CD8-positive, alpha-beta memory T cell (primary cell): ENCODE measurements around the gene ZBTB16. TPM values are rescaled to one million over a fixed set of nuclear protein-coding genes. Genes with fewer than 3 reads are reported as not detected.

ENCODE experiments used
- CTCF ChIA-PET: fragments of 350-600 bp; sonication (Branson Sonifier 250); formaldehyde crosslinking; loops from one replicate; lab custom pipeline; 2021; ENCODE audit warnings: antibody characterized with exemption; lab: Charles Lee
- POLR2A ChIA-PET: fragments of 350-600 bp; sonication (Branson Sonifier 250); formaldehyde crosslinking; loops from one replicate; lab custom pipeline; 2021; ENCODE audit warnings: antibody characterized with exemption; lab: Charles Lee
- DNase-seq, 5 donors: peaks; one replicate each; pipeline versions ENCODE4 v3.0.0 to v3.0.0-alpha.2; 2020 to 2022; ENCODE audit warnings: mixed read lengths in 1 of 5
- H3K27ac ChIP-seq: one replicate; pipeline ENCODE4 v1.7.0; 2013; ENCODE audit warnings: low read depth, mild to moderate bottlenecking, low read length, moderate library complexity
- H3K27me3 ChIP-seq: 2 replicates; pipeline ENCODE4 v1.7.0; 2013; ENCODE audit warnings: low read length, mild to moderate bottlenecking; ENCODE audit not compliant: insufficient read depth, poor library complexity, severe bottlenecking
- H3K36me3 ChIP-seq: 2 replicates; pipeline ENCODE4 v1.7.0; 2013; ENCODE audit warnings: mild to moderate bottlenecking, low read length, moderate library complexity; ENCODE audit not compliant: insufficient read depth
- H3K4me1 ChIP-seq: 2 replicates; pipeline ENCODE4 v1.7.0; 2013; ENCODE audit warnings: mild to moderate bottlenecking, low read length, moderate library complexity; ENCODE audit not compliant: insufficient read depth
- H3K4me3 ChIP-seq: 2 replicates; pipeline ENCODE4 v1.7.0; 2013; ENCODE audit warnings: mild to moderate bottlenecking, low read length
- H3K9me3 ChIP-seq: 2 replicates; pipeline ENCODE4 v1.7.0; 2013; ENCODE audit warnings: mild to moderate bottlenecking, low read length
- H3K27ac Mint-ChIP-seq, 8 donors: one replicate each; pipeline ENCODE4 v1.8.0; 2020 to 2021; ENCODE audit warnings: mixed read lengths in 8 of 8, mild to moderate bottlenecking in 6 of 8, inconsistent platforms in 3 of 8, moderate library complexity in 3 of 8
- H3K27me3 Mint-ChIP-seq, 2 donors: one replicate each; pipeline ENCODE4 v1.8.0; 2020 to 2021; ENCODE audit warnings: mixed read lengths in 2 of 2, mild to moderate bottlenecking in 1 of 2, moderate library complexity in 1 of 2
- H3K36me3 Mint-ChIP-seq, 3 donors: one replicate each; pipeline ENCODE4 v1.8.0; 2020 to 2021; ENCODE audit warnings: mixed read lengths in 3 of 3, inconsistent platforms in 1 of 3, mild to moderate bottlenecking in 1 of 3
- H3K4me1 Mint-ChIP-seq, 3 donors: one replicate each; pipeline ENCODE4 v1.8.0; 2020 to 2021; ENCODE audit warnings: mixed read lengths in 3 of 3, inconsistent platforms in 1 of 3, mild to moderate bottlenecking in 1 of 3
- H3K4me3 Mint-ChIP-seq, 7 donors: one replicate each; pipeline ENCODE4 v1.8.0; 2020 to 2021; ENCODE audit warnings: mixed read lengths in 7 of 7, mild to moderate bottlenecking in 6 of 7, moderate library complexity in 4 of 7, inconsistent platforms in 2 of 7
- H3K9me3 Mint-ChIP-seq, 5 donors: one replicate each; pipeline ENCODE4 v1.8.0; 2020 to 2022; ENCODE audit warnings: mixed read lengths in 5 of 5, mild to moderate bottlenecking in 3 of 5, moderate library complexity in 2 of 5, inconsistent platforms in 1 of 5
- polyA plus RNA-seq: library from polyadenylated mRNA; unstranded; fragments of 300-500 nt; fragmentation: Illumina TruSeq; gene quantifications from one replicate; pipeline ENCODE4 v1.2.3, GENCODE V29; 2021
- total RNA-seq, 2 experiments: library from RNA; stranded (reverse); gene quantifications; one replicate each; pipeline ENCODE4 v1.2.3, GENCODE V29; 2021

Gene ZBTB16
- total and polyA plus RNA-seq, 3 experiments from 2014 or later: 2.1 to 71.9 (median 2.2) TPM

- H3K27me3 ChIP-seq: no peaks in the 10 kb centered on the region
- DNase-seq: no peak
- H3K36me3 ChIP-seq: no peaks in the 10 kb centered on the region
- CTCF ChIA-PET: interaction anchor here (0.9 kb wide), 1 partner anchor 132 kb away, joined by 3 read pairs; no protein-coding TSS in a partner anchor
- POLR2A ChIA-PET: no interaction called here
- peaks cover 14 to 60% (median 57%) of the 10 kb centered on the region in 3 donors for H3K4me1 Mint-ChIP-seq
- no peaks in the 10 kb centered on the region for H3K9me3 Mint-ChIP-seq
- no peak overlapping the region for H3K27ac ChIP-seq
- no peaks in the 10 kb centered on the region for H3K9me3 ChIP-seq
- H3K4me3 ChIP-seq: no peak overlapping the region
- peak overlapping the region in 5 of 7 donors; percentile 3 to 81 (median 60) for H3K4me3 Mint-ChIP-seq
- peak overlapping the region in 6 of 8 donors; percentile 18 to 94 (median 80) for H3K27ac Mint-ChIP-seq
- peaks cover 0 to 2% (median 0%) of the 10 kb centered on the region in 3 donors for H3K36me3 Mint-ChIP-seq
- H3K4me1 ChIP-seq: peaks cover 15% of the 10 kb centered on the region
- H3K27me3 Mint-ChIP-seq: peaks cover 0 to 3% of the 10 kb centered on the region in 2 donors
Observed at GRCh38 chr11:114130115-114130576, 70.6 kb downstream of the ZBTB16 start.

GRCh38 chr11:114130629-114131277 is 71.2 kb downstream of the ZBTB16 start:
- CTCF ChIA-PET: interaction anchor here (0.9 kb wide), 1 partner anchor 131 kb away, joined by 3 read pairs; no protein-coding TSS in a partner anchor
- Mint-ChIP-seq H3K27ac (peak overlapping the region in 6 of 8 donors; percentile 1 to 94 (median 82)), H3K36me3 (peaks cover 0 to 2% (median 0%) of the 10 kb centered on the region in 3 donors), H3K9me3 (no peaks in the 10 kb centered on the region), H3K27me3 (peaks cover 0 to 3% of the 10 kb centered on the region in 2 donors), H3K4me1 (peaks cover 20 to 67% (median 59%) of the 10 kb centered on the region in 3 donors), H3K4me3 (peak overlapping the region in 2 of 7 donors; percentile 63 to 81)
- Histone ChIP-seq H3K27me3 (no peaks in the 10 kb centered on the region), H3K4me1 (peaks cover 19% of the 10 kb centered on the region), H3K4me3 (no peak overlapping the region), H3K27ac (no peak overlapping the region), H3K36me3 (no peaks in the 10 kb centered on the region), H3K9me3 (no peaks in the 10 kb centered on the region)
- POLR2A ChIA-PET: no interaction called here
- DNase-seq: no peak

GRCh38 chr11:114131461-114131864 is 72.0 kb downstream of the ZBTB16 start:
- peak overlapping the region; percentile 1 to 94 (median 74) for H3K27ac Mint-ChIP-seq
- ChIA-PET POLR2A (no interaction called here), CTCF (no interaction called here)
- H3K36me3 ChIP-seq: no peaks in the 10 kb centered on the region
- no peak overlapping the region for H3K4me3 ChIP-seq
- peak in 2 of 5 donors; percentile 4 to 28 for DNase-seq
- peaks cover 0 to 2% (median 0%) of the 10 kb centered on the region in 3 donors for H3K36me3 Mint-ChIP-seq
- H3K9me3 Mint-ChIP-seq: no peaks in the 10 kb centered on the region
- peaks cover 0 to 3% of the 10 kb centered on the region in 2 donors for H3K27me3 Mint-ChIP-seq
- no peaks in the 10 kb centered on the region for H3K27me3 ChIP-seq
- H3K4me3 Mint-ChIP-seq: peak overlapping the region; percentile 0 to 63 (median 41)
- peaks cover 22% of the 10 kb centered on the region for H3K4me1 ChIP-seq
- no peaks in the 10 kb centered on the region for H3K9me3 ChIP-seq
- H3K27ac ChIP-seq: no peak overlapping the region
- peaks cover 27 to 67% (median 59%) of the 10 kb centered on the region in 3 donors for H3K4me1 Mint-ChIP-seq

- no peak for DNase-seq
- Mint-ChIP-seq H3K4me3 (peak overlapping the region in 2 of 7 donors; percentile 32 to 47), H3K4me1 (peaks cover 37 to 68% (median 60%) of the 10 kb centered on the region in 3 donors), H3K27ac (peak overlapping the region in 6 of 8 donors; percentile 3 to 91 (median 74)), H3K9me3 (no peaks in the 10 kb centered on the region), H3K36me3 (peaks cover 0 to 2% (median 0%) of the 10 kb centered on the region in 3 donors), H3K27me3 (peaks cover 0 to 3% of the 10 kb centered on the region in 2 donors)
- Histone ChIP-seq H3K27me3 (no peaks in the 10 kb centered on the region), H3K27ac (no peak overlapping the region), H3K4me3 (no peak overlapping the region), H3K36me3 (no peaks in the 10 kb centered on the region), H3K9me3 (no peaks in the 10 kb centered on the region), H3K4me1 (peaks cover 31% of the 10 kb centered on the region)
- CTCF ChIA-PET: no interaction called here
- POLR2A ChIA-PET: no interaction called here
Observed at GRCh38 chr11:114132417-114132816, 72.9 kb downstream of the ZBTB16 start.

- no peaks in the 10 kb centered on the region for H3K9me3 ChIP-seq
- peaks cover 42 to 71% (median 65%) of the 10 kb centered on the region in 3 donors for H3K4me1 Mint-ChIP-seq
- H3K27ac Mint-ChIP-seq: peak overlapping the region in 4 of 8 donors; percentile 73 to 91 (median 83)
- H3K4me3 Mint-ChIP-seq: no peak overlapping the region
- ChIA-PET POLR2A (no interaction called here), CTCF (interaction anchor here (1.6 kb wide), 1 partner anchor 26 kb away, joined by 3 read pairs; no protein-coding TSS in a partner anchor)
- no peaks in the 10 kb centered on the region for H3K27me3 ChIP-seq
- H3K4me3 ChIP-seq: no peak overlapping the region
- H3K27me3 Mint-ChIP-seq: peaks cover 0 to 6% of the 10 kb centered on the region in 2 donors
- H3K36me3 Mint-ChIP-seq: peaks cover 0 to 2% (median 0%) of the 10 kb centered on the region in 3 donors
- H3K36me3 ChIP-seq: no peaks in the 10 kb centered on the region
- no peak for DNase-seq
- H3K4me1 ChIP-seq: peaks cover 32% of the 10 kb centered on the region
- H3K9me3 Mint-ChIP-seq: no peaks in the 10 kb centered on the region
- H3K27ac ChIP-seq: no peak overlapping the region
Observed at GRCh38 chr11:114132944-114133394, 73.5 kb downstream of the ZBTB16 start.

- ChIA-PET CTCF (interaction anchor here (1.6 kb wide), 1 partner anchor 25 kb away, joined by 3 read pairs; no protein-coding TSS in a partner anchor), POLR2A (no interaction called here)
- Mint-ChIP-seq H3K4me3 (peak overlapping the region in 1 of 7 donors; percentile 6), H3K36me3 (peaks cover 0 to 2% (median 0%) of the 10 kb centered on the region in 3 donors), H3K27ac (peak overlapping the region in 7 of 8 donors; percentile 64 to 90 (median 75)), H3K4me1 (peaks cover 46 to 76% (median 69%) of the 10 kb centered on the region in 3 donors), H3K27me3 (peaks cover 0 to 3% of the 10 kb centered on the region in 2 donors), H3K9me3 (no peaks in the 10 kb centered on the region)
- Histone ChIP-seq H3K36me3 (no peaks in the 10 kb centered on the region), H3K27me3 (no peaks in the 10 kb centered on the region), H3K4me1 (peaks cover 33% of the 10 kb centered on the region), H3K9me3 (no peaks in the 10 kb centered on the region), H3K27ac (no peak overlapping the region), H3K4me3 (no peak overlapping the region)
- DNase-seq: no peak
Observed at GRCh38 chr11:114133548-114134329, 74.2 kb downstream of the ZBTB16 start.

GRCh38 chr11:114134870-114135269 is 75.4 kb downstream of the ZBTB16 start:
- DNase-seq: no peak
- H3K36me3 Mint-ChIP-seq: no peaks in the 10 kb centered on the region
- Histone ChIP-seq H3K27ac (no peak overlapping the region), H3K4me1 (peaks cover 38% of the 10 kb centered on the region), H3K4me3 (no peak overlapping the region), H3K9me3 (no peaks in the 10 kb centered on the region), H3K27me3 (no peaks in the 10 kb centered on the region), H3K36me3 (no peaks in the 10 kb centered on the region)
- peaks cover 0 to 3% of the 10 kb centered on the region in 2 donors for H3K27me3 Mint-ChIP-seq
- H3K4me3 Mint-ChIP-seq: peak overlapping the region in 2 of 7 donors; percentile 15 to 85
- H3K4me1 Mint-ChIP-seq: peaks cover 49 to 75% (median 64%) of the 10 kb centered on the region in 3 donors
- ChIA-PET POLR2A (no interaction called here), CTCF (no interaction called here)
- H3K9me3 Mint-ChIP-seq: no peaks in the 10 kb centered on the region
- peak overlapping the region in 5 of 8 donors; percentile 9 to 94 (median 57) for H3K27ac Mint-ChIP-seq
